Epidermal melanocyte (primary cell): ENCODE measurements around the gene DEGS2.
"Not testable (repeated sequence)": the region's sequence is repeated elsewhere in the genome, so short reads cannot be mapped to it uniquely, and the experiment has no call there.

Experiments used
- DNase-seq: peaks from one replicate; pipeline ENCODE4 v3.0.0; 2011; ENCODE audit warnings: low spot score; ENCODE audit not compliant: insufficient read length

DEGS2 gene

GRCh38 chr14:100180671-100181070 is 21.2 kb upstream of the DEGS2 start:
- not testable (repeated sequence) for DNase-seq

DNA sequence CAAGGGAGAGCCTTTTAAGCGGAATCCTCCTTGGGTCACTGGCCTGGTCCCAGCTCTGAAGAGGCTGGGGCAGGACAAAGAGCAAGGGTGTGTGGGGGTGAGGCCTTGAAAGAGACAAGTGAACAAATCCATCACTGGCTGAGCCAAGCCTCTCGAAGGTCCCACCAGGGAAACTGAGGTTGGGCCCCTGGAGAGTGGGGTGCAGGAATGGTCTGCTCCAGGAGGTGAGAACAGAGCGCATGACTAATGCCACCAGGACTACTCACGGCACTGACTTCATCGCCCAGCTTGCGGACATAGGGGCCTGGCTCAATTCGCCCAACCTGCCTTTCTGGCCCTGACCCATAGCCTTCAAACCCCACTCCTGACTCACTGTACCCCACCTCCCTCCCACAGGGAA is 19.2 kb upstream of the DEGS2 start:
- no peak for DNase-seq

- DNase-seq: no peak
Measured at GRCh38 chr14:100176811-100177327, 17.4 kb upstream of the DEGS2 start.

GRCh38 chr14:100173353-100173752 is 13.9 kb upstream of the DEGS2 start:
- DNase-seq: no peak

DNA sequence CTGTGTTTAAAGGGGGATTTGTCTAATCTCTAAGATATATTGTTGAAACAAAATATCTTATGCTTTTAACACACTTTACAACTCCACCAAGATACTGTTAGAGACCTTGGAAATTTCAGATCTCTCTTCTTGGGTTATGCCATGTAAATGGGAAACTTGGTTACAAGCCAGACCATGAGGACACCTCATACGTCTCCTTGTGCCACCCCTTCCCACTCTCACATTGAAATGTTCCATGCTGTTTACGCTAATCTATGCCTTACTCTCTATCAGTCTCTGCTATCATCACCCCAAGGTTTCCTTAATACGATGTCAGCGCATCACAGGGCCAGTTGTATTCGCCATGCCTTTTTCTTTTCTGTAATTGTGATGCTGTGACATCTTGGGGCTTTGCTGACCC is 13.4 kb upstream of the DEGS2 start:
- DNase-seq: no peak

DNA sequence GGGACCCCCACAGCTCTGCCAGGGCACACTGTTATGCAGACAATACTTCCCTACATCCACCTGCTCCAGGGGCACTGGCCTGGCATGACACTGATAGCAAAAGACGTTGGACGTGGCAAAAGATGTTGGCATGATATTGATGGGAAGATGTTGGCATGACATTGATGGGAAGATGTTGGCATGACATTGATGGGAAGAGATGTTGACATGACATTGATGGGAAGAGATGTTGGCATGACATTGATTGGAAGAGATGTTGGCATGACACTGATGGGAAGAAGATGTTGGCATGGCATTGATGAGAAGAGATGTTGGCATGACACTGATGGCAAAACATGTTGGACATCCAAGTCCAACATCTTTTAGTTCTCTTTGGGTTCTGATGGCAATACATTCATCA is 11.4 kb upstream of the DEGS2 start:
- no peak for DNase-seq

- no peak for DNase-seq
Measured at GRCh38 chr14:100168506-100168905, 9.1 kb upstream of the DEGS2 start.

- no peak for DNase-seq
Measured at GRCh38 chr14:100165831-100166440, 6.5 kb upstream of the DEGS2 start.

GRCh38 chr14:100165376-100165775 is 5.9 kb upstream of the DEGS2 start:
- no peak for DNase-seq

- no peak for DNase-seq
Measured at GRCh38 chr14:100160534-100160916, 1.1 kb upstream of the DEGS2 start.

DNA sequence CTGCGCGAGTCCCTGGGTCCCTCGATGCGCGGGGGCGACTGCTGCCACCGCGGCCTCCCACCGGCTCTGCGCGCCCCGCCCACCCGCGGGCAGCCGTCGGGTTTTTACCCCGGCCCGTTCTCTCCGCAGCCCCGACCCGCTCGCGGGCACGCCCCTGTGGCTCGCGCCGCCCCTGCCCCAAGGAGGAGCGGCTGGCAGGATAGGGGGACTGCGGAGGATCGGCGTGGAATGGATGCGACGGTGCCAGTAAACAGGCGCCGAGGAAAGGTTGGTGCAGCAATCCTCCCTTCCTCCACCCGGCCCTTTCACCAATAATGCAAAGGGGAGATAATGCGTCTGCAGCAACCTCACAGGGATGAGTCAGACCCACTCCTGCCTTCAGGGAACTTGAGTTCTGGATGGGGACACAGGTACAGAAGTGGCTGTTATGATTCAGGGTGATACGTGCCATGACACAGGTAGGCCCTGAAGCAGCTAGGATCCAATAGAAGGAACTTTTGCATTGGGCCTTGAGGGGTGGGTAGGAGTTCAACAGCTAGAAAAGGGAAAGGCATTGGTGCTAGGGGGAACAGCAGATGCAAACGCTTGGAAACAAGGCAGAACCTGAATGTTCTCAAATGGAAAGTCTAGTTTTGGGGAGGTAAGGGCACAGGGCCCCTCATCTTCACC is 554 bp upstream of the DEGS2 start:
- DNase-seq: no peak

GRCh38 chr14:100158566-100159093 is 815 bp downstream of the DEGS2 start:
- no peak for DNase-seq

DNA sequence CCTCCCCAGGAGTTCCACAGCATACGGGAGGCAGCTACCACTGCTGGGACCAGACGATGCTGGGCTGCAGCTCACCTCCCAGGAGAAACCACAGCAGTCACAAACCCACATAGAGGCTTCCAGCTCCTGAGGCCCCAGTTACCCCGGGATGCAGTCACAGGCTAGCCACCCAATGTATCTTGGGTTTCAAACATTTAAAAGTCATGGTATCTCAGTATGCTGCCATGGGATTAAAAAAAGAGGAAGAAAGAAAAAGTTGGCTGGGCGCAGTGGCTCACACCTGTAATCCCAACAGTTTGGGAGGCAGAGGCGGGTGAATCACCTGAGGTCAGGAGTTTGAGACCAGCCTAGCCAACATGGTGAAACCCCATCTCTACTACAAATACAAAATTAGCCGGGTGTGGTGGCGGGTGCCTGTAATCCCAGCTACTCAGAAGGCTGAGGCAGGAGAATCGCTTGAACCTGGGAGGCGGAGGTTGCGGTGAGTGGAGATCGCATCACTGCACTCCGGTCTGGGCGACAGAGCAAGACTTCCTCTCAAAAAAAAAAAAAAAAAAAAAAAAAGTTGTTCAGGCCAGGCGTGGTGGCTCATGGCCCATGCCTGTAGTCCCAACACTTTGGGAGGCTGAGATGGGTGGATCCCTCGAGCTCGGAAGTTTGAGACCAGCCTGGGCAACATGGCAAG is 1.8 kb downstream of the DEGS2 start:
- DNase-seq: not testable (repeated sequence)

GRCh38 chr14:100156776-100157175 is 2.7 kb downstream of the DEGS2 start:
- no peak for DNase-seq

DNA sequence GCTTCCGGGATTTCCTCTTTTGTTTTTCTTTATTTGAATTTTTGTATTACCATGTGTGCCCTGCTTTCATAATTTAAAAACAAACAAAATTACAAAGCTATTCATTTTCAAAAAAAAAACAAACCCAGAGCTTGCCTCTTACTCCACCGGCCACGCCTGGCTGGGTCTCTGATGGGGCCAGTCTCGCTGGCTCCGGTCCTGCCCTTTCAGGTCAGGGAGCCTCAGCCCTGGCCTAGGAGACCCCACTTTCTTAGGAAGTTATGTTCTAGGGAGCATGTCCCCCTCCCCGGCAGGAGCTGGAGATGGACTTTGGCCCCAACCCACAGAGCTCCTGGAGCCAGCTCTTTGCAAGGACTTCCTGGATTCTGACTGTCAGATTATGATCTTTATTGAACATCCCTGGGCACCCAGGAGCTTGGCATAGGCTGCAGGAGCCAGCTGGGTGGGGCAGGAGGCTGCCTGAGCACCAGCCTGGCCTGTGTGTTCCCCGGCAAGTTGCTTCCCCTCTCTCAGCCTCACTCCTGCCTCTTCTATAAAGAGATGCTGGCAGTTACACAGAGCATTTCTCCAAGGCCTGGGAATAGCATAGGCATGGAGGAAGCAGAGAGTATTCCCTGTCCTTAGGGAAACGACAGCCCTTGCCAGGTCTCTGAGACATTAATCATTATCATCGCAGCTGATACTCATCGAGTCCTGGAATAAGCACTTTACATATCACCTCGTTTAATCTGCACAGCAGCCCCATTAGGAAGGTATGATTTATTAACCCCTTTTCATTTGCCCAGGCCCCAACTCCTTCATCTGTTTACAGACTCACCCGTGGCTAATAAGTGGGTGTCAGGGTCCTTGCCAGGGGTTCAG is 3.5 kb downstream of the DEGS2 start:
- DNase-seq: no peak

- no peak for DNase-seq
Measured at GRCh38 chr14:100155049-100155621, 4.3 kb downstream of the DEGS2 start.

DNA sequence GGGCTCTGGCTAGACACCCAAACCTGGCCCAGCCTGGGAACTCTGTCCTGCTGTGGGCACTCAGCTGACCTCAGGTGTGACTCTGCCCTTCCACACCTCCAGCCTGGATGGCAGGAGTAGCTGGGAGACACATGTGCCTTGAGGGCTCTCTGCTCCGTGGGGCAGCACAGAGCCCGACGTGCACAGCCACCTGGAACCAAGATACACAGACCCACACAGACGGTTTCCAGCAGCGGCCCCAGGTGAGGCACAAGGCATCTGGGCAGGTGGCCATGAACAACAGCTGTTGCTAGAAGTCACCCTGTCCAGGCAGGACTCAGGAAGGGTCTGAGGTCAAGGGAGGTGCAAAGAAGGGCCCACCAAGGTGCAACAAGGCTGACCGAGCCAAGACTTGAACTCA is 5.9 kb downstream of the DEGS2 start:
- no peak for DNase-seq

DNA sequence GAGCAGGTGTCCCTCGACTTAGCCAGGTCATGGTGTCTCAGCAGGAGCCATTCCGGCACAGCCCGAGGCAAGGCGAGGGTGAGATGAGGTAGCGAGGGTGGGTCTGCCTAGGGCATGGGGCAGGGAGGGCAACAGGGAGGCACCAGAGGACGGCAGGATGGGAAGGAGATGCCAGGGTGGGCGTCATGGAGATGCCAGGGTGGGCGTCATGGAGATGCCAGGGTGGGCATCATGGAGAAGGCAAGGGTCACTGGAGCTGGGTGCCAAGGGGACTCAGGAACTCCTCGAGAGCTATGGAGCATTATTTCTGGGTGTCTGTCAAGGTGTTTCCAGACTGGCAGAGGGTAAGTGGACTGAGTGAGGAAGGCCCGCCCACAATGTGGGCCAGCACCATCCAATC is 7.4 kb downstream of the DEGS2 start:
- DNase-seq: no peak

DNA sequence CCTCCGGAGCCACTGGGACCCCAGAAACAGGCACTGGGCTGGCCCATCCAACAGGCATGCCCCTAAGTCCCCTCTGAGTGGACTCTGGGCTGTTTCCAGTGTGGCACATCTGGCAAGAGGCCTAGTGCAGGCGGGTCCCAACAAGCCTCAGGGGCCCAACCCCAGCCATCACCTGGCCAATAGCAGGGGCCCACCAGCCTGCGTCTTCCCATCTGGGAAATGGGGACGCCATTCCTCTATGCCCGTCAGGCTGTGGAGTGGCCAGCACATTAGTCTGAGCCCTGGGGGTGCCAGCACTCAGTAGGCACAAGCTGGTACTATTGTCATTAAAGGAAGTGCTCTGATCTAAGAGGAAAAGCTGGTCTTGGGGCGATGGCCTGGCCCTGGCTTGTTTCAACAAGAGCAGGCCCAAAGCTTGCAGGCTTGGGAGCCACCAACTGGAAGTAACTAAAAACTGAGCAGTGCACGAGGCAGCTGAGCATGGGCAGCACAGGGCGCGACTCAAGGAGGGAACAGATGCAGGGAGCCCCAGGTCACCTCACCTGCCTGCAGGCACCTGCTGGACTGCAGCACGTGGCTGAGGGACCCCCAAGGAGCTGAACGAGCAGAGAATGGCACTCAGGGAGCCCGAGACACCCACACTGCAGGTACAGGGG is 8.4 kb downstream of the DEGS2 start:
- no peak for DNase-seq

- no peak for DNase-seq
Measured at GRCh38 chr14:100149851-100150611, 9.4 kb downstream of the DEGS2 start.
